ENCODE measurements around the gene ZFYVE28.

The ZFYVE28 gene

GRCh38 chr4:2333916-2334644 lies 84.4 kb downstream of the ZFYVE28 start:
- Histone ChIP-seq H3K27me3 (no peaks in the 10 kb centered on the region), H3K4me3 (no peak overlapping the region), H3K36me3 (peaks cover 2 to 43% (median 9%) of the 10 kb centered on the region in 3 donors), H3K27ac (no peak overlapping the region), H3K4me1 (peaks cover 0 to 6% (median 0%) of the 10 kb centered on the region in 4 donors), H3K9me3 (peaks cover 0 to 4% (median 0%) of the 10 kb centered on the region in 3 donors)
- DNase-seq: peak in 1 of 2 donors; percentile 51
- no peak for TF ChIP-seq CTCF (IDR thresholded peaks at IDR 0.05)
- intact Hi-C loops (cut with DNase I; ENCODE audit: low total_unique reads): no loop called here

GRCh38 chr4:2333356-2333841 lies 85.0 kb downstream of the ZFYVE28 start:
- no peak overlapping the region for H3K27ac ChIP-seq
- peaks cover 0 to 10% (median 0%) of the 10 kb centered on the region in 3 donors for H3K9me3 ChIP-seq
- H3K27me3 ChIP-seq: no peaks in the 10 kb centered on the region
- peaks cover 8 to 38% (median 16%) of the 10 kb centered on the region in 3 donors for H3K36me3 ChIP-seq
- H3K4me3 ChIP-seq: no peak overlapping the region
- no peak for TF ChIP-seq CTCF (IDR thresholded peaks at IDR 0.05)
- intact Hi-C loops (cut with DNase I; ENCODE audit: low total_unique reads): no loop called here
- DNase-seq: peak in 1 of 2 donors; percentile 58
- peaks cover 0 to 6% (median 0%) of the 10 kb centered on the region in 4 donors for H3K4me1 ChIP-seq

- Histone ChIP-seq H3K27ac (no peak overlapping the region), H3K27me3 (no peaks in the 10 kb centered on the region), H3K4me1 (peaks cover 0 to 6% (median 0%) of the 10 kb centered on the region in 4 donors), H3K4me3 (no peak overlapping the region), H3K9me3 (peaks cover 0 to 14% (median 0%) of the 10 kb centered on the region in 3 donors), H3K36me3 (peaks cover 8 to 38% (median 19%) of the 10 kb centered on the region in 3 donors)
- no peak for DNase-seq
- intact Hi-C loops (cut with DNase I; ENCODE audit: low total_unique reads): no loop called here
- no peak for TF ChIP-seq CTCF (IDR thresholded peaks at IDR 0.05)
These were observed 85.5 kb downstream of the ZFYVE28 start for GRCh38 chr4:2332976-2333319.

GRCh38 chr4:2332201-2332975 lies 86.1 kb downstream of the ZFYVE28 start:
- no peak for TF ChIP-seq CTCF (IDR thresholded peaks at IDR 0.05)
- Histone ChIP-seq H3K36me3 (peaks cover 8 to 32% (median 19%) of the 10 kb centered on the region in 3 donors), H3K9me3 (peaks cover 0 to 19% (median 0%) of the 10 kb centered on the region in 3 donors), H3K4me1 (peaks cover 0 to 6% (median 0%) of the 10 kb centered on the region in 4 donors), H3K4me3 (no peak overlapping the region), H3K27ac (no peak overlapping the region), H3K27me3 (no peaks in the 10 kb centered on the region)
- DNase-seq: peak in 1 of 2 donors; percentile 57
- intact Hi-C loops (cut with DNase I; ENCODE audit: low total_unique reads): no loop called here

- intact Hi-C loops (cut with DNase I; ENCODE audit: low total_unique reads): no loop called here
- no peak for TF ChIP-seq CTCF (IDR thresholded peaks at IDR 0.05)
- DNase-seq: peak in 1 of 2 donors; percentile 58
These were observed 86.8 kb downstream of the ZFYVE28 start for GRCh38 chr4:2331519-2332200.

More at GRCh38 chr4:2331519-2332200, 86.8 kb downstream of the ZFYVE28 start:
- Histone ChIP-seq H3K27ac (no peak overlapping the region), H3K9me3 (peaks cover 0 to 26% (median 0%) of the 10 kb centered on the region in 3 donors), H3K36me3 (peaks cover 11 to 26% (median 13%) of the 10 kb centered on the region in 3 donors), H3K4me1 (peaks cover 0 to 6% (median 0%) of the 10 kb centered on the region in 4 donors), H3K4me3 (no peak overlapping the region), H3K27me3 (no peaks in the 10 kb centered on the region)

Data from tibial artery (tissue), 4 donors.